Memory B cell (primary cell): ENCODE measurements around the gene STON1.
"Not testable (repeated sequence)": the region's sequence is repeated elsewhere in the genome, so short reads cannot be mapped to it uniquely, and the experiment has no call there.

Experiments used
- ATAC-seq: fragments of 150-1000 bp; cut with Tn5 transposase; 2 replicates; pipeline ENCODE4 v1.10.0; 2021; ENCODE audit warnings: low read depth, mild to moderate bottlenecking, moderate library complexity
- DNase-seq, 2 donors: peaks; one replicate each; pipeline ENCODE4 v3.0.0; 2022; ENCODE audit warnings: low spot score in 2 of 2
- H3K27ac Mint-ChIP-seq: one replicate; pipeline ENCODE4 v1.8.0; 2022; ENCODE audit warnings: mild to moderate bottlenecking, moderate library complexity, mixed read lengths
- H3K27me3 Mint-ChIP-seq: one replicate; pipeline ENCODE4 v1.8.0; 2022; ENCODE audit warnings: mixed read lengths
- H3K36me3 Mint-ChIP-seq: one replicate; pipeline ENCODE4 v1.8.0; 2022; ENCODE audit warnings: mild to moderate bottlenecking, mixed read lengths
- H3K4me1 Mint-ChIP-seq: one replicate; pipeline ENCODE4 v1.8.0; 2022; ENCODE audit warnings: mixed read lengths
- H3K4me3 Mint-ChIP-seq: one replicate; pipeline ENCODE4 v1.8.0; 2022; ENCODE audit warnings: mild to moderate bottlenecking, moderate library complexity, mixed read lengths
- H3K9me3 Mint-ChIP-seq: one replicate; pipeline ENCODE4 v1.8.0; 2022; ENCODE audit warnings: mixed read lengths

Gene STON1

GRCh38 chr2:48569433-48569832 lies 39.5 kb downstream of the STON1 start:
- H3K4me3 Mint-ChIP-seq, result no peak overlapping the region
- H3K36me3 Mint-ChIP-seq, result no peaks in the 10 kb centered on the region
- peaks cover 5% of the 10 kb centered on the region for H3K27me3 Mint-ChIP-seq
- no peak for ATAC-seq
- H3K4me1 Mint-ChIP-seq, result no peaks in the 10 kb centered on the region
- H3K9me3 Mint-ChIP-seq, result no peaks in the 10 kb centered on the region
- DNase-seq, result no peak
- no peak overlapping the region for H3K27ac Mint-ChIP-seq

DNA sequence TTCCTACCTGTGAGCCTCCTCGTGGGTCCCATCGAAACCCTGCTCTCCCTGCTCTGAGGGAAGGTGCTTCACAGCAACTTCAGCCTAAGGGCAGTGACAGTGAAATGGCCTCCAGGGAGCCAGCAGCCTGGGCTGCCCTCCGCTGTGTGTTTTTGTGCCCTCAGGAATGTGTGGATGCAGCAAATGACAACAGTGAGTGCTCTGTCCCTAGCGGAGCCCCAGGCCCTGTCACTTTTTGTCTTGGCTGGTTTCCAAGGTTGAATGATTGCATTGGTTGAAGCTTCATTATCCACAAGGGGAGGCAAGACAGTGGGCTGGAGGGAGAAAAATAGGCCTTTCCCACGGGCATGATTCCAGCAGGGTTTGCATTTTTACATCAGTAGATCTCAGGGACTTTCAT lies 42.9 kb downstream of the STON1 start:
- H3K36me3 Mint-ChIP-seq, result no peaks in the 10 kb centered on the region
- H3K27ac Mint-ChIP-seq, result no peak overlapping the region
- H3K9me3 Mint-ChIP-seq, result no peaks in the 10 kb centered on the region
- no peaks in the 10 kb centered on the region for H3K4me1 Mint-ChIP-seq
- ATAC-seq (no peak), DNase-seq (no peak)
- H3K4me3 Mint-ChIP-seq, result no peak overlapping the region
- peaks cover 5% of the 10 kb centered on the region for H3K27me3 Mint-ChIP-seq

DNA sequence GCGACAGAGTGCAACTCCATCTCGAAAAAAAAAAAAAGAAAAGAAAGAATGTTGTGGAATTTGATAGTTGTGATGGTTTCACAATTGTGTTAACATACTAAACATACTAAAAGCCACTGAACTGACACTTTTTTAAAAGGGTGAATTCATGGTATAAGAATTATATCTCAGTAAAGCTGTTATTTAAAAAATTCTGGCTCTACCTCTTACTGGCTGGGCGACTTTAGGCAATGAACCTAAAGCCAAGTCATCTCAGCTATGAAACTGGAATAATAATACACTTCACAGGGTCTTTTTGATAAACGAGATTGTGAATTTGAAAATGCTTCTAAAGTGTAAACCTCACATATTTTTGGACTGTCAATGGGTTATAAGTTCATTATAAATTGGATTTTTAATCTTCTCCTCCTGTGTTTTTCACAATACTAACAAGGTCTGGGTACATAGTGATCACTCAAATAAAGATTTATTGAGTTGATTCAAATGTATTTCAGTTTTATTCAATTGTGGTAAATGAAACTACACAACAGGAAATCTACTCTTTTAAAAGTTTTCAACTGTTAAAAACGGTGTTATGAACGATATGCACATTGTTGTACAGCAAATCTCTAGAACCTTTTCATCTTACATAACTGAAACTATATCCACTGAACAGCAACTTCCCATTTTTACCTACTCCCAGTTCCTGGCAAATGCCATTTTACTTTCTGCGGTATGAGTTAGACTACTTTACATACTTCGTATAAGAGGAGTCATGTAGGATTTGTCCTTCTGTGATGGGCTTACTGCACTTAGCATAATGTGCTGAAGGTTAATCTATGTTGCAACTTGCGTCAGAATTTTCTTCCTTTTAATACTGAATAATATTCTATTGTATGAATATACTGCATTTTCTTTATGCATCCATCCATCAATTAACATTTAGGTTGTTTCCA lies 44.7 kb downstream of the STON1 start:
- H3K27ac Mint-ChIP-seq, result no peak overlapping the region
- H3K4me3 Mint-ChIP-seq, result no peak overlapping the region

DNA sequence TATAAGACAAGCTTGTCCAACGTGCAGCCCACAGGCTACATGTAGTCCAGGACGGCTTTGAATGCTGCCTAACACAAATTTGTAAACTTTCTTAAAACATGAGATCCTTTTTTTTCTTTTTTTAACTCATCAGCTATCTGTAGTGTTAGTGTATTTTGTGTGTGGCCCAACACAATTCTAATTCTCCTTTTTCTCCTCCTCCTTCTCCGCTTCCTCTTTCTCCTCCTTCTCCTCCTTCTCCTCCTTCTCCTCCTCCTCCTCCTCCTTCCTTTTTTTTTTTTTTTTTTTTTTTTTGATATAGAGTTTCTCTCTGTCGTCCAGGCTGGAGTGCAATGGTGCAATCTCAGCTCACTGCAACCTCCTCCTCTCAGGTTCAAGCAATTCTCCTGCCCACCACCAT lies 48.4 kb downstream of the STON1 start:
- Mint-ChIP-seq H3K36me3 (no peaks in the 10 kb centered on the region), H3K9me3 (no peaks in the 10 kb centered on the region), H3K4me3 (no peak overlapping the region), H3K27ac (no peak overlapping the region), H3K4me1 (no peaks in the 10 kb centered on the region), H3K27me3 (peaks cover 1% of the 10 kb centered on the region)
- DNase-seq (no peak), ATAC-seq (no peak)

More for the DNA sequence above, 44.7 kb downstream of the STON1 start:
- Mint-ChIP-seq H3K9me3 (no peaks in the 10 kb centered on the region), H3K4me1 (no peaks in the 10 kb centered on the region), H3K27me3 (no peaks in the 10 kb centered on the region), H3K36me3 (no peaks in the 10 kb centered on the region)
- no peak for DNase-seq
- no peak for ATAC-seq

DNA sequence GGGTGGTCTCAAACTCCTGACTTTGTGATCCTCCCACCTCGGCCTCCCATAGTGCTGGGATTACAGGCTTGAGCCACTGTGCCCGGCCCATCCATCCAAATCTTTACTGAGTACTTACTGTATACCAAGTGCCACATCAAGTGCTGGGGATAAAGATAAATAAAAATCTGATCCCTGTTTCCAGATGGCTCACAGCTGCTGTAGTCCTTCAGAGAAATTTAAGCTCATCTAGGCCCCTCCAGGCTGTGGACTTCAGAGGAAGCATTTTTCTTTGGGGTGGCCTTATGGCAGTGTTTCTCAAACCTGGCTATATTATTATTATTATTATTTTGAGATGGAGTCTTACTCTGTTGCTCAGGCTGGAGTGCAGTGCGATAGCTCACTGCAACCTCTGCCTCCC lies 54.0 kb downstream of the STON1 start:
- no peak overlapping the region for H3K27ac Mint-ChIP-seq
- no peak overlapping the region for H3K4me3 Mint-ChIP-seq
- no peak for ATAC-seq
- H3K36me3 Mint-ChIP-seq, result no peaks in the 10 kb centered on the region
- DNase-seq, result no peak
- H3K9me3 Mint-ChIP-seq, result no peaks in the 10 kb centered on the region
- peaks cover 6% of the 10 kb centered on the region for H3K27me3 Mint-ChIP-seq
- peaks cover 3% of the 10 kb centered on the region for H3K4me1 Mint-ChIP-seq

DNA sequence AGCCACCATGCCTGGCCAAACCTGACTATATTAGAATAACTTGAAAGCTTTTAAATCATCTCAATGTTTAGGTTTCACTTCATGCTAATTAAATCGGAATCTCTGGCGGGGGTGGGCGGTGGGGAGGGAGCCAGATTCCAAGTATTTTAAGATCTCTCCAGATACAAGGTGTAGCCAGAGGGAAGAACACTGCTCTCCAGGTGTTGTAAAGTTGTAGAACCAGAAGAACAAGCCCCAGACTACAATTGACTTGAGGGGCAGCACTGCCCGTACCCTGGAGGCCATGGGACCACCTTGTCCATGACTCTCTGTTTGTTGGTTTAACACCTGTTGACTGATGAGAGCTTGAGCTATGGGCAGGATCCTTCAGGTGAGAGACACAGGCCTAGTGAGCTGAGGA lies 54.6 kb downstream of the STON1 start:
- DNase-seq (no peak), ATAC-seq (no peak)
- no peaks in the 10 kb centered on the region for H3K9me3 Mint-ChIP-seq
- peaks cover 6% of the 10 kb centered on the region for H3K27me3 Mint-ChIP-seq
- no peak overlapping the region for H3K27ac Mint-ChIP-seq
- peaks cover 4% of the 10 kb centered on the region for H3K4me1 Mint-ChIP-seq
- H3K4me3 Mint-ChIP-seq, result no peak overlapping the region
- H3K36me3 Mint-ChIP-seq, result no peaks in the 10 kb centered on the region

DNA sequence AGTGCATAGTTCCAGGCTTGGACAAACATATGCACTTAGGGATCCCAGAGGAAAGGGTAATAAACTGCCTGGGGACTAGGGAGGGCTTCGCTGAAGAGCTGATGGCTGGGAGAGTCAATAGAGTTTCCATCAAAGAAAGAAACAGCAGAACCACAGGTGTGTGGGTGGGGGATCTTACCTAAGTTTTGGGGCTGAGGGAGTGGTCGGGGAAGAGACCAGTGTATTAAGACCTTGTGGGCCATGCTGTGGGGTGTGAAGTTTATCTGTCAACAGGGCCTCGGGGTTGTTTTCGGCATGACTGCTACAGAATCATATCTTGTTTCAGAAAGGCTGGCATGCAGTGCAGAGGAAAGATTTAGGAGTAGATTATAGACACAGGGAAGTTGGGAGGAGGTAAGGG lies 56.5 kb downstream of the STON1 start:
- Mint-ChIP-seq H3K36me3 (no peaks in the 10 kb centered on the region), H3K4me1 (peaks cover 4% of the 10 kb centered on the region), H3K4me3 (no peak overlapping the region), H3K27ac (no peak overlapping the region), H3K9me3 (no peaks in the 10 kb centered on the region), H3K27me3 (peaks cover 8% of the 10 kb centered on the region)
- ATAC-seq, result no peak
- no peak for DNase-seq

DNA sequence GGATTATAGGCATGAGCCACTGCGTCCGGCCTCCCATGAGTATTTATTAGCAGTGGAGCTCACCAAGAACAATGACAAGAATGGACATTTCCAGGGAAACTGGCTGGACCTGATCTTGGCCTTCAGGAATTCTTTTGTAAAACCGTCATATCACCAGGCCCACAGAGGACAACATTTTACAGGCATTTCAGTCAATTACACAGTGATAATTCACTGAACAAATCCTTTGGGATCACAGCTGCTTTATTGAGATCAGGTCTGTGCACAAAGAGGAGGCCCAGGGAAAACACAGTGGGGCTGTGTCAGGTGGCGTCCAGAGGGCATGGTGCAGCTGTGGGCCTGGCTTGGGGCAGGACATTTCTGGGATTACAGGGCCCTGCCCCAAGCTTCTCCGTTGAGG lies 57.6 kb downstream of the STON1 start:
- Mint-ChIP-seq H3K27ac (no peak overlapping the region), H3K27me3 (peaks cover 8% of the 10 kb centered on the region), H3K4me1 (peaks cover 4% of the 10 kb centered on the region), H3K9me3 (no peaks in the 10 kb centered on the region), H3K36me3 (no peaks in the 10 kb centered on the region), H3K4me3 (no peak overlapping the region)
- DNase-seq, result no peak
- ATAC-seq, result no peak

- no peaks in the 10 kb centered on the region for H3K9me3 Mint-ChIP-seq
- DNase-seq, result no peak
- no peak overlapping the region for H3K27ac Mint-ChIP-seq
- ATAC-seq, result no peak
- no peak overlapping the region for H3K4me3 Mint-ChIP-seq
- H3K27me3 Mint-ChIP-seq, result peaks cover 8% of the 10 kb centered on the region
- H3K36me3 Mint-ChIP-seq, result no peaks in the 10 kb centered on the region
- H3K4me1 Mint-ChIP-seq, result peaks cover 4% of the 10 kb centered on the region
Observed at GRCh38 chr2:48587961-48588360, 58.0 kb downstream of the STON1 start.

DNA sequence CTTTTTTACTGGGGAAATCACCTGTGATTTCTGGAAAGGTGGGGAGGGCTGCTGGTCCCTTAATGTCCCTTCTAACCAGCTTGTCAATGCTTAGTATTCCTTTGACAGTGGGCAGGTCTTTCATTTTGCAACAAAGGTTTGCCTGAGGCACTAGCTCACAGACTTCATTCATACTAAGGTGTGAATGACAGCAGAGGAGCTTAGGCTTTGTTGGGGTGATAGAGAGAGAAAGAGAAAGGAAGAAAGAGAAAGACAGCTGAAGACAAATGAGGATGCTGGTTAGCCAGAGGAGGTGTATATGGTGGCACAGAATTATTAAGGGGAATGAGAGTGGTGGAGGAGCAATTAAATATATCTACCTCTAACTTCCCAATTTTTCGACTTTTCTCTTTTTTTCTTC lies 58.8 kb downstream of the STON1 start:
- Mint-ChIP-seq H3K9me3 (no peaks in the 10 kb centered on the region), H3K27ac (no peak overlapping the region), H3K27me3 (peaks cover 8% of the 10 kb centered on the region), H3K4me3 (no peak overlapping the region), H3K36me3 (no peaks in the 10 kb centered on the region), H3K4me1 (peaks cover 4% of the 10 kb centered on the region)
- no peak for DNase-seq
- no peak for ATAC-seq

- Mint-ChIP-seq H3K36me3 (no peaks in the 10 kb centered on the region), H3K27me3 (peaks cover 8% of the 10 kb centered on the region), H3K4me1 (peaks cover 4% of the 10 kb centered on the region), H3K27ac (no peak overlapping the region), H3K9me3 (no peaks in the 10 kb centered on the region), H3K4me3 (no peak overlapping the region)
- DNase-seq (no peak), ATAC-seq (no peak)
Observed at GRCh38 chr2:48589170-48589767, 59.3 kb downstream of the STON1 start.

- no peak for DNase-seq
- Mint-ChIP-seq H3K27me3 (peaks cover 8% of the 10 kb centered on the region), H3K9me3 (no peaks in the 10 kb centered on the region), H3K4me1 (peaks cover 4% of the 10 kb centered on the region), H3K27ac (no peak overlapping the region), H3K36me3 (no peaks in the 10 kb centered on the region), H3K4me3 (no peak overlapping the region)
- ATAC-seq, result no peak
Observed at GRCh38 chr2:48590017-48590416, 60.1 kb downstream of the STON1 start.

DNA sequence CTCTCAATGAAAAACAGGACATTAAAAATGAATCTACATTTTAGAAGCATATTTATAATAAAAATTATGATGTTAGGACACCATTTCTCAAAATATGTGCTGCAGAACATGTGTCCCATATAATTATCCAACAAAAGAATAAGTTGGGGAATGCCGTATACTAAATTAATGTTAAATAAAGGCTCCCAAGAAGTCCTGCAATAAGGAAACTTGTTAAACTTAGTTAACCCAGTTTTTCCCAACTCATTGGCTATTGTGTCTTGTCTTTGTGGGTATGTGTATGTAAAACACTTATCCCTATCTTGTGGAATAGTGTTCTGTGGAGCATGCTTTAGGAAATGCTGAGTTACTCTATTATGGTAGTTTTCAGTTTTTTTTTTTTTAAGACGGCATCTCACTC lies 62.1 kb downstream of the STON1 start:
- H3K27ac Mint-ChIP-seq, result no peak overlapping the region
- no peak overlapping the region for H3K4me3 Mint-ChIP-seq
- no peaks in the 10 kb centered on the region for H3K9me3 Mint-ChIP-seq
- H3K27me3 Mint-ChIP-seq, result peaks cover 3% of the 10 kb centered on the region
- ATAC-seq, result no peak
- DNase-seq, result no peak
- peaks cover 4% of the 10 kb centered on the region for H3K4me1 Mint-ChIP-seq
- H3K36me3 Mint-ChIP-seq, result no peaks in the 10 kb centered on the region

DNA sequence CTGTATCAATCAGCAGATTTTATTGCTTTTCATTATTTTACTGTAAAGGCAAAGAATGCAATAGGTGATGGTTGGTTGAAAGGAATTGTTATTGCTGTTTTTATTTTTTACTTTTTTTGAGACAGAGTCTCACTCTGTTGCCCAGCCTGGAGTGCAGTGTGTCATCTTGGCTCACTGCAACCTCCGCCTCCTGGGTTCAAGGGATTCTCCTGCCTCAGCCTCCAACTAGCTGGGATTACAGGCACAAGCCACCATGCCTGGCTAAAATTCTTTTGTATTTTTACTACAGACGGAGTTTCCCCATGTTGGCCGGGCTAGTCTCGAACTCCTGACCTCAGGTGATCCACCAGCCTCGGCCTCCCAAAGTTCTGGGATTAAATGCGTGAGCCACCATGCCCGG lies 66.8 kb downstream of the STON1 start:
- H3K27ac Mint-ChIP-seq, H3K27me3 Mint-ChIP-seq, H3K4me3 Mint-ChIP-seq, H3K4me1 Mint-ChIP-seq, DNase-seq, H3K9me3 Mint-ChIP-seq, H3K36me3 Mint-ChIP-seq, ATAC-seq: not testable (repeated sequence)

GRCh38 chr2:48597492-48597891 lies 67.5 kb downstream of the STON1 start:
- DNase-seq, result no peak
- Mint-ChIP-seq H3K4me1 (no peaks in the 10 kb centered on the region), H3K36me3 (no peaks in the 10 kb centered on the region), H3K27ac (no peak overlapping the region), H3K9me3 (no peaks in the 10 kb centered on the region), H3K4me3 (no peak overlapping the region), H3K27me3 (peaks cover 5% of the 10 kb centered on the region)
- ATAC-seq, result no peak
